AG08395 (cell line): ENCODE measurements around the gene RGL3.
"Not testable (repeated sequence)": the region's sequence is repeated elsewhere in the genome, so short reads cannot be mapped to it uniquely, and the experiment has no call there.

Source experiments
- DNase-seq: peaks from one replicate; pipeline ENCODE4 v3.0.0; 2012; ENCODE audit warnings: mixed read lengths, low spot score

Gene RGL3

GRCh38 chr19:11421371-11422098 is 2.4 kb upstream of the RGL3 start:
- peak; percentile 15 for DNase-seq

GRCh38 chr19:11420429-11421370 is 1.6 kb upstream of the RGL3 start:
- DNase-seq = peak; percentile 27

GRCh38 chr19:11418094-11418548 is 993 bp downstream of the RGL3 start:
- peak; percentile 1 for DNase-seq

GRCh38 chr19:11416346-11417052 is 2.6 kb downstream of the RGL3 start:
- no peak for DNase-seq

GRCh38 chr19:11414544-11414943 is 4.6 kb downstream of the RGL3 start:
- DNase-seq = no peak

- no peak for DNase-seq
Measured at GRCh38 chr19:11410682-11411081, 8.4 kb downstream of the RGL3 start.

- no peak for DNase-seq
Measured at GRCh38 chr19:11408591-11408990, 10.5 kb downstream of the RGL3 start.

- not testable (repeated sequence) for DNase-seq
Measured at GRCh38 chr19:11406703-11407236, 12.3 kb downstream of the RGL3 start.

GRCh38 chr19:11405846-11406643 is 13.1 kb downstream of the RGL3 start:
- DNase-seq = no peak

- DNase-seq = no peak
Measured at GRCh38 chr19:11404588-11405222, 14.4 kb downstream of the RGL3 start.

GRCh38 chr19:11401808-11402543 is 17.1 kb downstream of the RGL3 start:
- DNase-seq = no peak

GRCh38 chr19:11400798-11401197 is 18.3 kb downstream of the RGL3 start:
- DNase-seq = no peak

- DNase-seq = no peak
Measured at GRCh38 chr19:11399667-11400066, 19.4 kb downstream of the RGL3 start.

GRCh38 chr19:11397089-11397610 is 22.0 kb downstream of the RGL3 start:
- DNase-seq = no peak

- DNase-seq = no peak
Measured at GRCh38 chr19:11390933-11391680, 28.0 kb downstream of the RGL3 start.

- DNase-seq = no peak
Measured at GRCh38 chr19:11390359-11390758, 28.8 kb downstream of the RGL3 start.

- no peak for DNase-seq
Measured at GRCh38 chr19:11387162-11388034, 31.7 kb downstream of the RGL3 start.

- DNase-seq = no peak
Measured at GRCh38 chr19:11384778-11385129, 34.4 kb downstream of the RGL3 start.
